Germinal center (tissue), 1 donor: ENCODE measurements around the gene SPATA32.

Experiments
- DNase-seq: peaks from one replicate; pipeline ENCODE4 v3.0.0; 2012; ENCODE audit warnings: mixed read lengths, low spot score

The SPATA32 gene

GRCh38 chr17:45246861-45247428, 14.9 kb downstream of the SPATA32 start:
- DNase-seq: peak; percentile 50

- DNase-seq: no peak
Measured at GRCh38 chr17:45246338-45246737, 15.6 kb downstream of the SPATA32 start.

- no peak for DNase-seq
Measured at GRCh38 chr17:45244725-45245656, 16.9 kb downstream of the SPATA32 start.

GRCh38 chr17:45243750-45244149, 18.1 kb downstream of the SPATA32 start:
- no peak for DNase-seq

GRCh38 chr17:45242029-45242414, 19.9 kb downstream of the SPATA32 start:
- DNase-seq: no peak

GRCh38 chr17:45241328-45242028, 20.4 kb downstream of the SPATA32 start:
- DNase-seq: no peak

GRCh38 chr17:45240905-45241327, 21.0 kb downstream of the SPATA32 start:
- no peak for DNase-seq

- DNase-seq: no peak
Measured at GRCh38 chr17:45238155-45238774, 23.6 kb downstream of the SPATA32 start.

GRCh38 chr17:45237686-45238085, 24.2 kb downstream of the SPATA32 start:
- DNase-seq: no peak

GRCh38 chr17:45236282-45236606, 25.6 kb downstream of the SPATA32 start:
- DNase-seq: no peak

- peak; percentile 66 for DNase-seq
Measured at GRCh38 chr17:45235416-45236281, 26.2 kb downstream of the SPATA32 start.

- DNase-seq: peak; percentile 77
Measured at GRCh38 chr17:45234641-45235415, 27.1 kb downstream of the SPATA32 start.

- DNase-seq: no peak
Measured at GRCh38 chr17:45233423-45233924, 28.4 kb downstream of the SPATA32 start.

- DNase-seq: no peak
Measured at GRCh38 chr17:45232514-45233422, 29.1 kb downstream of the SPATA32 start.

- DNase-seq: no peak
Measured at GRCh38 chr17:45231481-45232116, 30.3 kb downstream of the SPATA32 start.

GRCh38 chr17:45230787-45231480, 31.0 kb downstream of the SPATA32 start:
- DNase-seq: no peak

- no peak for DNase-seq
Measured at GRCh38 chr17:45230410-45230786, 31.5 kb downstream of the SPATA32 start.

GRCh38 chr17:45229681-45230409, 32.0 kb downstream of the SPATA32 start:
- DNase-seq: no peak
